SK-N-SH (cell line): ENCODE data around the gene EIF5A. TPM values are rescaled to one million over a fixed set of nuclear protein-coding genes. Genes with fewer than 3 reads are reported as not detected.

Experiments
- CTCF ChIA-PET: fragments of 300-600, 350-600 bp; formaldehyde crosslinking; extraction: SDS; loops from one replicate; lab custom pipeline; 2021; lab: Yijun Ruan, JAX
- POLR2A ChIA-PET: fragments of 350-600 bp; sonication (Branson Sonifier 250); formaldehyde crosslinking; extraction: SDS; loops from one replicate; lab custom pipeline; 2020; ENCODE audit warnings: antibody characterized with exemption, inconsistent platforms; lab: Yijun Ruan, JAX
- DNase-seq: peaks from one replicate; pipeline ENCODE4 v3.0.0; 2012
- H2AFZ ChIP-seq: fragments of 200-600 bp; sonication (generic); 2 replicates; pipeline ENCODE4 v1.8.1; 2016; ENCODE audit warnings: antibody characterized with exemption, mild to moderate bottlenecking, low read depth
- H3F3A ChIP-seq: fragments of 200-600 bp; sonication (generic); replicated peaks from 2 replicates; pipeline ENCODE3; 2016; ENCODE audit warnings: antibody characterized with exemption, mild to moderate bottlenecking; ENCODE audit not compliant: insufficient read depth
- H3K27ac ChIP-seq, 2 experiments: fragments of 200-500 bp in 1 of 2; fragments of 200-600 bp in 1 of 2; sonication (Bioruptor generic) in 1 of 2; sonication (generic), shearing (Covaris generic) in 1 of 2; 2 replicates each; pipeline versions ENCODE4 v1.5.1 to v1.6.1; 2014 to 2016; ENCODE audit warnings: low read depth in 2 of 2, inconsistent platforms in 1 of 2, low read length in 1 of 2, mild to moderate bottlenecking in 1 of 2, mixed read lengths in 1 of 2
- H3K27me3 ChIP-seq: fragments of 200-600 bp; sonication (generic), shearing (Covaris generic); 2 replicates; pipeline ENCODE4 v1.6.1; 2016; ENCODE audit warnings: mixed run types; ENCODE audit not compliant: insufficient read depth
- H3K36me3 ChIP-seq, 2 experiments: fragments of 200-500 bp in 1 of 2; fragments of 200-600 bp in 1 of 2; sonication (Bioruptor generic) in 1 of 2; sonication (generic) in 1 of 2; replicated peaks in 1 of 2; 2 replicates each; pipeline versions ENCODE3 to v1.5.1; 2014 to 2016; ENCODE audit warnings: low read length in 1 of 2, mild to moderate bottlenecking in 1 of 2; ENCODE audit not compliant: insufficient read depth in 2 of 2, control insufficient read depth in 1 of 2
- H3K4me1 ChIP-seq, 2 experiments: fragments of 200-500 bp in 1 of 2; fragments of 200-600 bp in 1 of 2; sonication (Bioruptor generic) in 1 of 2; sonication (generic), shearing (Covaris generic) in 1 of 2; 2 replicates each; pipeline versions ENCODE4 v1.5.1 to v1.6.1; 2014 to 2016; ENCODE audit warnings: low read depth in 1 of 2, low read length in 1 of 2, mixed run types in 1 of 2; ENCODE audit not compliant: insufficient read depth in 2 of 2, control insufficient read depth in 1 of 2
- H3K4me2 ChIP-seq: fragments of 200-600 bp; sonication (generic), shearing (Covaris generic); 2 replicates; pipeline ENCODE4 v1.6.1; 2017; ENCODE audit warnings: mixed run types
- H3K4me3 ChIP-seq, 2 experiments: fragments of 200-500 bp in 1 of 2; fragments of 200-600 bp in 1 of 2; sonication (Bioruptor generic) in 1 of 2; sonication (generic), shearing (Covaris generic) in 1 of 2; 2 replicates each; pipeline versions ENCODE4 v1.5.1 to v1.8.1; 2014 to 2016; ENCODE audit warnings: low read depth in 2 of 2, inconsistent platforms in 1 of 2, low read length in 1 of 2, mild to moderate bottlenecking in 1 of 2, mixed read lengths in 1 of 2, moderate library complexity in 1 of 2
- H3K79me2 ChIP-seq: fragments of 200-600 bp; sonication (generic); 2 replicates; pipeline ENCODE4 v1.8.1; 2017; ENCODE audit warnings: mild to moderate bottlenecking; ENCODE audit not compliant: insufficient read depth
- H3K9ac ChIP-seq: fragments of 200-600 bp; sonication (generic); 2 replicates; pipeline ENCODE4 v1.6.1; 2017; ENCODE audit warnings: mixed run types
- H3K9me2 ChIP-seq: fragments of 200-600 bp; sonication (generic); 2 replicates; pipeline ENCODE4 v1.6.1; 2017; ENCODE audit warnings: mixed run types
- H3K9me3 ChIP-seq: fragments of 200-600 bp; sonication (generic); 2 replicates; pipeline ENCODE4 v1.6.1; 2017; ENCODE audit warnings: mixed run types, mild to moderate bottlenecking, moderate library complexity
- H4K20me1 ChIP-seq: fragments of 200-600 bp; sonication (generic); 2 replicates; pipeline ENCODE4 v1.6.1; 2017; ENCODE audit warnings: mild to moderate bottlenecking, mixed run types; ENCODE audit not compliant: insufficient read depth
- CHD2 ChIP-seq: fragments of 150-350 bp; IDR thresholded peaks from 2 replicates; pipeline ENCODE4 v1.6.1; 2018; ENCODE audit warnings: low read length; ENCODE audit not compliant: partially characterized antibody
- GATA2 ChIP-seq: sonication (generic); formaldehyde crosslinking; IDR thresholded peaks from 2 replicates; pipeline ENCODE4 v1.5.0; 2020; ENCODE audit warnings: mild to moderate bottlenecking, missing genetic modification reagents
- NRF1 ChIP-seq: IDR thresholded peaks from 2 replicates; pipeline ENCODE4 v1.6.1; 2012; ENCODE audit warnings: low read depth, mild to moderate bottlenecking, low read length
- POLR2AphosphoS5 ChIP-seq: IDR thresholded peaks from 2 replicates; pipeline ENCODE4 v1.6.1; 2012; ENCODE audit warnings: low read depth, low read length
- SIN3A ChIP-seq: IDR thresholded peaks from 2 replicates; pipeline ENCODE4 v1.6.1; 2012; ENCODE audit warnings: low read depth, mild to moderate bottlenecking, low read length, moderate library complexity, borderline replicate concordance
- SMC3 ChIP-seq: IDR thresholded peaks from 2 replicates; pipeline ENCODE4 v1.6.1; 2012; ENCODE audit warnings: low read depth, low read length, improper control_type of control experiment
- TAF1 ChIP-seq: IDR thresholded peaks from 2 replicates; pipeline ENCODE4 v1.6.1; 2012; ENCODE audit warnings: low read depth, mild to moderate bottlenecking, low read length, moderate library complexity, borderline replicate concordance
- TCF12 ChIP-seq: IDR thresholded peaks from 2 replicates; pipeline ENCODE4 v1.4.0; 2012
- TEAD4 ChIP-seq: IDR thresholded peaks from 2 replicates; pipeline ENCODE4 v1.4.0; 2012; ENCODE audit warnings: mild to moderate bottlenecking, borderline replicate concordance; ENCODE audit not compliant: insufficient read depth
- USF1 ChIP-seq: IDR thresholded peaks from 2 replicates; pipeline ENCODE4 v1.4.0; 2012; ENCODE audit warnings: low read depth, borderline replicate concordance
- WGBS: methylation state at CpG from one replicate; pipeline ENCODE4 v1.1.6; 2017; ENCODE audit warnings: low lambda C conversion rate; 5-methylcytosine and 5-hydroxymethylcytosine counted together
- polyA plus RNA-seq, 3 experiments: library from polyadenylated mRNA; depleted of rRNA; stranded (reverse); fragments of >200 nt; gene quantifications; 2 replicates each; pipeline ENCODE4 v1.2.3, GENCODE V29; 2012
- TF ChIP-seq, protein P1 (sequence below): IDR thresholded peaks from 2 replicates; pipeline ENCODE4 v1.4.0; 2012; ENCODE audit warnings: low read depth, borderline replicate concordance
- TF ChIP-seq, protein P2 (sequence below): IDR thresholded peaks from 2 replicates; pipeline ENCODE4 v1.6.1; 2012; ENCODE audit warnings: mild to moderate bottlenecking, low read depth, low read length, moderate library complexity
- TF ChIP-seq, protein P3 (sequence below): fragments of 200-600 bp; sonication (generic); IDR thresholded peaks from 2 replicates; pipeline ENCODE4 v1.6.1; 2017; ENCODE audit warnings: antibody characterized with exemption, mild to moderate bottlenecking, moderate library complexity

The EIF5A gene
- polyA plus RNA-seq, 1 of the 3 experiments (the other 2 are of a cell fraction) = 971 TPM

GRCh38 chr17:7329374-7329996 is 22.1 kb downstream of the EIF5A start (continued):
- peak; percentile 85 for TF ChIP-seq POLR2AphosphoS5
- TF ChIP-seq SMC3 = no peak
- peak; percentile 73 for TF ChIP-seq CHD2
- peak; percentile 55 for TF ChIP-seq TAF1
- peak; percentile 35; the same call in 1 of the 2 replicates for TF ChIP-seq SIN3A
- TF ChIP-seq, protein P1, sequence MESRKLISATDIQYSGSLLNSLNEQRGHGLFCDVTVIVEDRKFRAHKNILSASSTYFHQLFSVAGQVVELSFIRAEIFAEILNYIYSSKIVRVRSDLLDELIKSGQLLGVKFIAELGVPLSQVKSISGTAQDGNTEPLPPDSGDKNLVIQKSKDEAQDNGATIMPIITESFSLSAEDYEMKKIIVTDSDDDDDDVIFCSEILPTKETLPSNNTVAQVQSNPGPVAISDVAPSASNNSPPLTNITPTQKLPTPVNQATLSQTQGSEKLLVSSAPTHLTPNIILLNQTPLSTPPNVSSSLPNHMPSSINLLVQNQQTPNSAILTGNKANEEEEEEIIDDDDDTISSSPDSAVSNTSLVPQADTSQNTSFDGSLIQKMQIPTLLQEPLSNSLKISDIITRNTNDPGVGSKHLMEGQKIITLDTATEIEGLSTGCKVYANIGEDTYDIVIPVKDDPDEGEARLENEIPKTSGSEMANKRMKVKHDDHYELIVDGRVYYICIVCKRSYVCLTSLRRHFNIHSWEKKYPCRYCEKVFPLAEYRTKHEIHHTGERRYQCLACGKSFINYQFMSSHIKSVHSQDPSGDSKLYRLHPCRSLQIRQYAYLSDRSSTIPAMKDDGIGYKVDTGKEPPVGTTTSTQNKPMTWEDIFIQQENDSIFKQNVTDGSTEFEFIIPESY = peak; percentile 76; the same call in 1 of the 2 replicates
- TF ChIP-seq, all 33 proteins: peak for 11

DNA sequence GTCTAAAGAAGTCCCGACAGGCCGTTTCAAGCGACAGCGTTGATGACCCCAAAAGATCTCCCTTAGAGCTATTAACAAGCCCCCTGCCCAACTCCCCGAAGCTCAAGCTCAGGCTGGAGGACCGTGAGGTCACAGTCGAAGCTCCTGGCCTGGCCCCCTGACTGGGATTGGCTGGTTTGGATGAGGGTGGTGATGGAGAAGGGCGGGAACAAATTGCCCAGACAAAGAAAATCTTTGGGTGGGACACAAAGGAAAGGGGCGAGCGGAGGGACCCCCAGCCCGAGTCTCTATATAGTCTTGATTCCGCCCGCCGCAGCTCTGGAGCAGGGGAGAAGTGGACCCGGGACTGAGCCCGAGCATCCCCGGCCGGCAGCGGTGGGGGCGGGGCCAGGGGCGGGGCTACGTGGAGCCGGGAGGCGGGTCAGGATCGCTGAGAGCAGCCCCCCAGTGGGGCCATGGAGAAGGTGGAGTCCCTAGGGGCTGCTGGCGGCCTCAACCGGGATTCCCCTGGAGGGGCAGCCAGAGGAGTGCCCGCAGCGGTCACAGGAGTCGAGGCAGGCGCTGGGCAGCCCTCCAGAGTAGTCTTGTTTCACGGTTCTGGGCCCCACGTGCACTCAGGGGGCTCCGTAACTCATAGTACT is 22.7 kb downstream of the EIF5A start:
- no peaks in the 10 kb centered on the region; the same call in 1 of the 2 replicates for H3K27me3 ChIP-seq
- H3K4me1 ChIP-seq = peaks cover 3 to 13% of the 10 kb centered on the region in 2 experiments; a peak in 2 of 4 replicates
- H3K9me2 ChIP-seq = no peaks in the 10 kb centered on the region
- peak overlapping the region; percentile 69 to 93 for H3K4me3 ChIP-seq
- peaks cover 0 to 16% of the 10 kb centered on the region in 2 experiments for H3K36me3 ChIP-seq
- H3K79me2 ChIP-seq = peaks cover 17% of the 10 kb centered on the region; the same call in 1 of the 2 replicates
- H4K20me1 ChIP-seq = no peaks in the 10 kb centered on the region
- peak overlapping the region; percentile 79 to 92 for H3K27ac ChIP-seq
- ChIA-PET CTCF (interaction anchor here (0.6 to 2.3 kb wide), 9 partner anchors 8 to 284 kb away, joined by 3 to 8 read pairs (median 4); partner anchors contain the start of gene KCTD11), POLR2A (interaction anchor here (0.6 to 2.3 kb wide), 15 partner anchors 10 to 357 kb away, joined by 3 to 11 read pairs (median 3); partner anchors contain the start of genes ACADVL, DLG4, DVL2 and GPS2)
- H3K4me2 ChIP-seq = peak overlapping the region; percentile 86
- peak; percentile 94 for DNase-seq
- H2AFZ ChIP-seq = peak overlapping the region; percentile 75
- no peaks in the 10 kb centered on the region for H3K9me3 ChIP-seq
- H3K9ac ChIP-seq = peak overlapping the region; percentile 65
- WGBS = under 1% methylated on average over 15 of the region's 34 CpGs
- TF ChIP-seq GATA2 (CRISPR knock-in tag) (no peak), POLR2AphosphoS5 (peak; percentile 35; the same call in 1 of the 2 replicates), USF1 (no peak)
- H3F3A ChIP-seq = no peaks in the 10 kb centered on the region

DNA sequence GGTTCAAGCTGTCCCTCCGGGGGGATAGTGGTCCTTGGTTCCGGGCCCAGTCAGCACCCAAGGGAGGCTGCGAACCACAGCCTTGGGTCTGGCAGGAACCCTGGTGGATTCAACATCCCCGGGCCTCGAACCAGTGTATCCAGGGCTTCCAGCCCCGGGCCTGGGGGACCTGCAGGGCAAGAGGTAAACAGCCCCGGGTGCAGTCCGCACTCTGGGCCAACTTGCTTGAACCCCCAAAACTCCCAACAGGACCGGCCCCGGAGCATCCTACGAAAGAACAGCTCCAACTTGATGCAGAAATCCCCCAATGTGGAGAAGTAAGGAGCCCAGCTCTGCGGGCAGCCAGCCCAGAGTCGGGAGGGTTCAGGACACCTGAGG is 23.2 kb downstream of the EIF5A start:
- WGBS = 37% methylated on average over 8 of the region's 13 CpGs
- no peak for DNase-seq
- peak overlapping the region; percentile 75 for H2AFZ ChIP-seq
- peak overlapping the region; percentile 86 for H3K4me2 ChIP-seq
- no peaks in the 10 kb centered on the region for H3K9me3 ChIP-seq
- H3K9me2 ChIP-seq = no peaks in the 10 kb centered on the region
- H3K9ac ChIP-seq = peak overlapping the region; percentile 65
- peaks cover 17% of the 10 kb centered on the region; the same call in 1 of the 2 replicates for H3K79me2 ChIP-seq
- H4K20me1 ChIP-seq = no peaks in the 10 kb centered on the region
- peak overlapping the region; percentile 79 to 92; a peak in 3 of 4 replicates for H3K27ac ChIP-seq
- no peaks in the 10 kb centered on the region; the same call in 1 of the 2 replicates for H3K27me3 ChIP-seq
- POLR2A ChIA-PET = interaction anchor here (0.6 to 2.1 kb wide), 2 partner anchors 10 to 14 kb away, joined by 3 to 8 read pairs; no protein-coding TSS in a partner anchor
- TF ChIP-seq, protein P2, sequence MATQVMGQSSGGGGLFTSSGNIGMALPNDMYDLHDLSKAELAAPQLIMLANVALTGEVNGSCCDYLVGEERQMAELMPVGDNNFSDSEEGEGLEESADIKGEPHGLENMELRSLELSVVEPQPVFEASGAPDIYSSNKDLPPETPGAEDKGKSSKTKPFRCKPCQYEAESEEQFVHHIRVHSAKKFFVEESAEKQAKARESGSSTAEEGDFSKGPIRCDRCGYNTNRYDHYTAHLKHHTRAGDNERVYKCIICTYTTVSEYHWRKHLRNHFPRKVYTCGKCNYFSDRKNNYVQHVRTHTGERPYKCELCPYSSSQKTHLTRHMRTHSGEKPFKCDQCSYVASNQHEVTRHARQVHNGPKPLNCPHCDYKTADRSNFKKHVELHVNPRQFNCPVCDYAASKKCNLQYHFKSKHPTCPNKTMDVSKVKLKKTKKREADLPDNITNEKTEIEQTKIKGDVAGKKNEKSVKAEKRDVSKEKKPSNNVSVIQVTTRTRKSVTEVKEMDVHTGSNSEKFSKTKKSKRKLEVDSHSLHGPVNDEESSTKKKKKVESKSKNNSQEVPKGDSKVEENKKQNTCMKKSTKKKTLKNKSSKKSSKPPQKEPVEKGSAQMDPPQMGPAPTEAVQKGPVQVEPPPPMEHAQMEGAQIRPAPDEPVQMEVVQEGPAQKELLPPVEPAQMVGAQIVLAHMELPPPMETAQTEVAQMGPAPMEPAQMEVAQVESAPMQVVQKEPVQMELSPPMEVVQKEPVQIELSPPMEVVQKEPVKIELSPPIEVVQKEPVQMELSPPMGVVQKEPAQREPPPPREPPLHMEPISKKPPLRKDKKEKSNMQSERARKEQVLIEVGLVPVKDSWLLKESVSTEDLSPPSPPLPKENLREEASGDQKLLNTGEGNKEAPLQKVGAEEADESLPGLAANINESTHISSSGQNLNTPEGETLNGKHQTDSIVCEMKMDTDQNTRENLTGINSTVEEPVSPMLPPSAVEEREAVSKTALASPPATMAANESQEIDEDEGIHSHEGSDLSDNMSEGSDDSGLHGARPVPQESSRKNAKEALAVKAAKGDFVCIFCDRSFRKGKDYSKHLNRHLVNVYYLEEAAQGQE = no peak
- TF ChIP-seq TCF12 = no peak
- TF ChIP-seq NRF1 = no peak
- no peak for TF ChIP-seq TEAD4
- TF ChIP-seq, protein P3, sequence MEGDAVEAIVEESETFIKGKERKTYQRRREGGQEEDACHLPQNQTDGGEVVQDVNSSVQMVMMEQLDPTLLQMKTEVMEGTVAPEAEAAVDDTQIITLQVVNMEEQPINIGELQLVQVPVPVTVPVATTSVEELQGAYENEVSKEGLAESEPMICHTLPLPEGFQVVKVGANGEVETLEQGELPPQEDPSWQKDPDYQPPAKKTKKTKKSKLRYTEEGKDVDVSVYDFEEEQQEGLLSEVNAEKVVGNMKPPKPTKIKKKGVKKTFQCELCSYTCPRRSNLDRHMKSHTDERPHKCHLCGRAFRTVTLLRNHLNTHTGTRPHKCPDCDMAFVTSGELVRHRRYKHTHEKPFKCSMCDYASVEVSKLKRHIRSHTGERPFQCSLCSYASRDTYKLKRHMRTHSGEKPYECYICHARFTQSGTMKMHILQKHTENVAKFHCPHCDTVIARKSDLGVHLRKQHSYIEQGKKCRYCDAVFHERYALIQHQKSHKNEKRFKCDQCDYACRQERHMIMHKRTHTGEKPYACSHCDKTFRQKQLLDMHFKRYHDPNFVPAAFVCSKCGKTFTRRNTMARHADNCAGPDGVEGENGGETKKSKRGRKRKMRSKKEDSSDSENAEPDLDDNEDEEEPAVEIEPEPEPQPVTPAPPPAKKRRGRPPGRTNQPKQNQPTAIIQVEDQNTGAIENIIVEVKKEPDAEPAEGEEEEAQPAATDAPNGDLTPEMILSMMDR = no peak
- CTCF ChIA-PET = interaction anchor here (0.6 to 2.3 kb wide), 4 partner anchors 8 to 22 kb away, joined by 3 to 8 read pairs (median 4); partner anchors contain the start of gene KCTD11
- no peaks in the 10 kb centered on the region for H3F3A ChIP-seq
- H3K4me3 ChIP-seq = peak overlapping the region; percentile 69 to 93
- H3K36me3 ChIP-seq = peaks cover 0 to 11% of the 10 kb centered on the region in 2 experiments
- H3K4me1 ChIP-seq = peaks cover 3 to 13% of the 10 kb centered on the region in 2 experiments; a peak in 2 of 4 replicates
